ENCODE measurements around the gene KCND2. TPM values are rescaled to one million over a fixed set of nuclear protein-coding genes. Genes with fewer than 3 reads are reported as not detected.

Gene KCND2
- total and polyA plus RNA-seq, 7 donors: under 0.01 to 3.3 (median 1.3) TPM; not detected in 1

- WGBS, 2 donors: 33 to 52% methylated on average over 1 of the region's 1 CpG
- DNase-seq: no peak
- no peak for TF ChIP-seq EP300 (IDR thresholded peaks at IDR 0.05)
- no peak for TF ChIP-seq POLR2AphosphoS5 (IDR thresholded peaks at IDR 0.05)
- TF ChIP-seq, protein P1, sequence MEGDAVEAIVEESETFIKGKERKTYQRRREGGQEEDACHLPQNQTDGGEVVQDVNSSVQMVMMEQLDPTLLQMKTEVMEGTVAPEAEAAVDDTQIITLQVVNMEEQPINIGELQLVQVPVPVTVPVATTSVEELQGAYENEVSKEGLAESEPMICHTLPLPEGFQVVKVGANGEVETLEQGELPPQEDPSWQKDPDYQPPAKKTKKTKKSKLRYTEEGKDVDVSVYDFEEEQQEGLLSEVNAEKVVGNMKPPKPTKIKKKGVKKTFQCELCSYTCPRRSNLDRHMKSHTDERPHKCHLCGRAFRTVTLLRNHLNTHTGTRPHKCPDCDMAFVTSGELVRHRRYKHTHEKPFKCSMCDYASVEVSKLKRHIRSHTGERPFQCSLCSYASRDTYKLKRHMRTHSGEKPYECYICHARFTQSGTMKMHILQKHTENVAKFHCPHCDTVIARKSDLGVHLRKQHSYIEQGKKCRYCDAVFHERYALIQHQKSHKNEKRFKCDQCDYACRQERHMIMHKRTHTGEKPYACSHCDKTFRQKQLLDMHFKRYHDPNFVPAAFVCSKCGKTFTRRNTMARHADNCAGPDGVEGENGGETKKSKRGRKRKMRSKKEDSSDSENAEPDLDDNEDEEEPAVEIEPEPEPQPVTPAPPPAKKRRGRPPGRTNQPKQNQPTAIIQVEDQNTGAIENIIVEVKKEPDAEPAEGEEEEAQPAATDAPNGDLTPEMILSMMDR (IDR thresholded peaks at IDR 0.05): no peak
- TF ChIP-seq POLR2A (IDR thresholded peaks at IDR 0.05): no peak
- Histone ChIP-seq H3K4me1 (no peaks in the 10 kb centered on the region), H3K9me3 (no peaks in the 10 kb centered on the region), H3K36me3 (no peaks in the 10 kb centered on the region), H3K27ac (no peak overlapping the region), H3K4me3 (no peak overlapping the region), H3K27me3 (no peaks in the 10 kb centered on the region)
- intact Hi-C loops (cut with DNase I): no loop called here
Observed at GRCh38 chr7:120337308-120337907, 64.4 kb downstream of the KCND2 start.

- TF ChIP-seq POLR2AphosphoS5 (IDR thresholded peaks at IDR 0.05) (no peak), POLR2A (IDR thresholded peaks at IDR 0.05) (no peak), EP300 (IDR thresholded peaks at IDR 0.05) (no peak)
- TF ChIP-seq, protein P1 (IDR thresholded peaks at IDR 0.05): no peak
- no peaks in the 10 kb centered on the region for H3K9me3 ChIP-seq
- 81 to 82% methylated on average over 5 of the region's 5 CpGs for WGBS, 2 donors
- H3K4me1 ChIP-seq: no peaks in the 10 kb centered on the region
- no peaks in the 10 kb centered on the region for H3K36me3 ChIP-seq
- intact Hi-C loops (cut with DNase I): no loop called here
- no peak overlapping the region for H3K27ac ChIP-seq
- DNase-seq: no peak
- H3K27me3 ChIP-seq: no peaks in the 10 kb centered on the region
- no peak overlapping the region for H3K4me3 ChIP-seq
Observed at GRCh38 chr7:120344276-120344675, 71.3 kb downstream of the KCND2 start.

GRCh38 chr7:120353171-120353570 is 80.2 kb downstream of the KCND2 start:
- no peaks in the 10 kb centered on the region for H3K36me3 ChIP-seq
- no peak for TF ChIP-seq POLR2AphosphoS5 (IDR thresholded peaks at IDR 0.05)
- no peak for TF ChIP-seq EP300 (IDR thresholded peaks at IDR 0.05)
- TF ChIP-seq POLR2A (IDR thresholded peaks at IDR 0.05): no peak
- TF ChIP-seq, protein P1 (IDR thresholded peaks at IDR 0.05): no peak
- H3K27me3 ChIP-seq: no peaks in the 10 kb centered on the region
- no peak for DNase-seq
- 87 to 94% methylated on average over 3 of the region's 3 CpGs for WGBS, 2 donors
- no peaks in the 10 kb centered on the region for H3K4me1 ChIP-seq
- no peak overlapping the region for H3K4me3 ChIP-seq
- H3K9me3 ChIP-seq: no peaks in the 10 kb centered on the region
- intact Hi-C loops (cut with DNase I): no loop called here
- H3K27ac ChIP-seq: no peak overlapping the region

DNA sequence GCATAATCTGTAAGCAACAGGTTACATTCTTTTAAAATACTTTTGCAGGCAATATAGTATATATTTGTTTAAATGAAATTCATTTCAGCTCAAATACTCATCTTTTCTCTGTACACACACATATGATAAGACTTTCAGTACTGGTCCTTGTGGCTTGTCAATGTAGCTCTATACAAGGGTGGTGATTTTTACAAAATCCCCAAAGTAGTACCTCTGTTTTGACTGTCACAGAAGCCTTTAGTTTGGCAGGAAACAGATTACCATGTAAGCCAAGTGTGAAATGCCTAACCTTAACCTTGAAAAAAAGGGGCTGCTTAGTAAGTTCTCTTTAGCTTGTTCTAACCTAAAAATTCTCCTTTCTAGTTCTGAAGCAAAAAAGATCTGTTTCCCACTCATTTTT is 87.9 kb downstream of the KCND2 start:
- TF ChIP-seq POLR2A (IDR thresholded peaks at IDR 0.05) (no peak), POLR2AphosphoS5 (IDR thresholded peaks at IDR 0.05) (no peak), EP300 (IDR thresholded peaks at IDR 0.05) (no peak)
- TF ChIP-seq, protein P1 (IDR thresholded peaks at IDR 0.05): no peak
- Histone ChIP-seq H3K9me3 (no peaks in the 10 kb centered on the region), H3K4me3 (no peak overlapping the region), H3K36me3 (no peaks in the 10 kb centered on the region), H3K27me3 (no peaks in the 10 kb centered on the region), H3K27ac (no peak overlapping the region), H3K4me1 (peaks cover 0 to 11% (median 2%) of the 10 kb centered on the region in 4 donors)
- intact Hi-C loops (cut with DNase I): no loop called here
- DNase-seq: no peak

DNA sequence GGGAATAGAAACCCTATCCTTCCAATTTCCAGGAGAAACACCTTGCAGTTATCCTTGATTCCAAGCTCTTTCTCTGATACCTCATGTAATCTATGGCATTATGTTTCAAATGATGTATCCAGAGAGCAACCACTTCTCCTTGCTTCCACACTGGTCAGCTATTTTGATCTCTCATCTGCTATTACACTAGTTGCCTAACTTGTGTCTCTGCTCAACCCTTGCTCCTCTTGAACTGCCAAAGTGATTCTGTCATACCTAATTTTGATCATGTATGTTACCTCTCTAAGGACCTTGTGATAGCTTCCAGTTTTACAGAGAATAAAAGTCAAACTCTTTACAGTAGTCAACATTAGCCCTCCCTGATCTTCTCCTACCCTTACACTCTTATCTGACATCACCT is 90.4 kb downstream of the KCND2 start:
- Histone ChIP-seq H3K4me1 (peaks cover 0 to 11% (median 2%) of the 10 kb centered on the region in 4 donors), H3K9me3 (no peaks in the 10 kb centered on the region), H3K27me3 (no peaks in the 10 kb centered on the region), H3K4me3 (no peak overlapping the region), H3K36me3 (no peaks in the 10 kb centered on the region), H3K27ac (no peak overlapping the region)
- intact Hi-C loops (cut with DNase I): no loop called here
- TF ChIP-seq POLR2AphosphoS5 (IDR thresholded peaks at IDR 0.05) (no peak), EP300 (IDR thresholded peaks at IDR 0.05) (no peak), POLR2A (IDR thresholded peaks at IDR 0.05) (no peak)
- TF ChIP-seq, protein P1 (IDR thresholded peaks at IDR 0.05): no peak
- DNase-seq: no peak
